Measurements from ENCODE around the gene MRPS35.

- no peak for TF ChIP-seq CTCF (IDR thresholded peaks at IDR 0.05)
- TF ChIP-seq ZFX (IDR thresholded peaks at IDR 0.05; ENCODE audit: borderline replicate concordance) = no peak
Observed at GRCh38 chr12:27782481-27782880, 71.8 kb downstream of the MRPS35 start.

Data from 22Rv1 (cell line).